PC-3 (cell line): ENCODE results near the gene CNIH3. TPM values are rescaled to one million over a fixed set of nuclear protein-coding genes. Genes with fewer than 3 reads are reported as not detected.

ENCODE experiments used
- ATAC-seq: fragments of 200-7000 bp; cut with Tn5 transposase; 2 replicates; pipeline ENCODE4 v1.9.1; 2020; ENCODE audit warnings: mild to moderate bottlenecking, moderate library complexity
- BruUV-seq: library from RNA; stranded (reverse); fragments of 400-500 nt; replicated peaks from 2 replicates; lab custom pipeline; 2021; lab: Mats Ljungman, UMichigan
- CTCF ChIA-PET: fragments of 300-600 bp; sonication (Branson Sonifier 250); formaldehyde crosslinking; loops from one replicate; lab custom pipeline; 2022; ENCODE audit warnings: antibody characterized with exemption; lab: Charles Lee
- POLR2A ChIA-PET: fragments of 300-600 bp; sonication (Branson Sonifier 250); formaldehyde crosslinking; loops from one replicate; lab custom pipeline; 2022; ENCODE audit warnings: antibody characterized with exemption; ENCODE audit not compliant: unreplicated experiment; lab: Charles Lee
- DNase-seq: peaks from one replicate; pipeline ENCODE4 v3.0.0-alpha.2; 2015
- H2AFZ ChIP-seq: fragments of 300-600 bp; sonication (generic); 2 replicates; pipeline ENCODE4 v1.6.0; 2016; ENCODE audit warnings: antibody characterized with exemption, low read length
- H3F3A ChIP-seq: fragments of 300-600 bp; sonication (generic); one replicate; pipeline ENCODE4 v1.6.0; 2017; ENCODE audit warnings: antibody characterized with exemption, low read length, control low read depth, mild to moderate bottlenecking; ENCODE audit not compliant: unreplicated experiment
- H3K27ac ChIP-seq: fragments of 300-600 bp; sonication (generic); 2 replicates; pipeline ENCODE4 v1.5.1; 2016; ENCODE audit warnings: mild to moderate bottlenecking, low read length
- H3K27me3 ChIP-seq: fragments of 300-600 bp; sonication (generic); 2 replicates; pipeline ENCODE4 v1.6.1; 2016; ENCODE audit warnings: low read length, mixed read lengths
- H3K36me3 ChIP-seq: fragments of 300-600 bp; sonication (generic); 2 replicates; pipeline ENCODE4 v1.6.1; 2016; ENCODE audit warnings: low read depth, mixed run types, low read length, mixed read lengths
- H3K4me1 ChIP-seq: fragments of 300-600 bp; sonication (generic); 2 replicates; pipeline ENCODE4 v1.5.1; 2016; ENCODE audit warnings: low read length; ENCODE audit not compliant: insufficient read depth
- H3K4me2 ChIP-seq: fragments of 300-600 bp; sonication (generic); 2 replicates; pipeline ENCODE4 v1.6.0; 2016; ENCODE audit warnings: low read length
- H3K4me3 ChIP-seq: fragments of 300-600 bp; sonication (generic); 2 replicates; pipeline ENCODE4 v1.5.1; 2016; ENCODE audit warnings: mild to moderate bottlenecking, low read length, mixed read lengths
- H3K79me2 ChIP-seq: fragments of 300-600 bp; sonication (generic); 2 replicates; pipeline ENCODE4 v1.6.1; 2017; ENCODE audit warnings: low read length, mixed read lengths
- H3K9ac ChIP-seq: fragments of 300-600 bp; sonication (generic); 2 replicates; pipeline ENCODE4 v1.6.0; 2016; ENCODE audit warnings: mild to moderate bottlenecking, low read length
- H3K9me2 ChIP-seq: fragments of 300-600 bp; sonication (generic); replicated peaks from 2 replicates; pipeline ENCODE4 v1.6.1; 2016; ENCODE audit warnings: mixed run types, low read length, mixed read lengths
- H3K9me3 ChIP-seq: fragments of 300-600 bp; sonication (generic); 2 replicates; pipeline ENCODE4 v1.6.1; 2016; ENCODE audit warnings: low read length, mixed read lengths
- H4K20me1 ChIP-seq: fragments of 300-600 bp; sonication (generic); 2 replicates; pipeline ENCODE4 v1.6.1; 2016; ENCODE audit warnings: low read length, mixed read lengths
- CTCF ChIP-seq: fragments of 300-600 bp; sonication (generic); conservative IDR thresholded peaks from 2 replicates; pipeline ENCODE4 v1.5.1; 2017; ENCODE audit warnings: antibody characterized with exemption, low read depth, mild to moderate bottlenecking, low read length
- EZH2 ChIP-seq: fragments of 300-600 bp; sonication (generic); IDR thresholded peaks from one replicate; pipeline ENCODE4 v1.6.1; 2017; ENCODE audit warnings: antibody characterized with exemption, mild to moderate bottlenecking, low read length; ENCODE audit not compliant: unreplicated experiment
- EZH2phosphoT487 ChIP-seq: fragments of 300-600 bp; sonication (generic); IDR thresholded peaks from 2 replicates; pipeline ENCODE4 v1.6.1; 2018; ENCODE audit warnings: mild to moderate bottlenecking, antibody characterized with exemption, low read length, borderline replicate concordance
- intact Hi-C: fragments of 100-400 bp; cut with micrococcal nuclease; formaldehyde crosslinking; loops from 2 replicates; pipeline ENCODE4 v1.9.0; 2023
- total RNA-seq: library from RNA; depleted of rRNA; stranded (reverse); fragments of >200 nt; gene quantifications from 2 replicates; pipeline ENCODE4 v1.2.3, GENCODE V29; 2014

CNIH3 gene
- total RNA-seq, 1 experiment from 2014 or later: 7.4 TPM

GRCh38 chr1:224666913-224667312 lies 50.8 kb downstream of the CNIH3 start:
- Histone ChIP-seq H3K9me3 (no peaks in the 10 kb centered on the region), H3K9ac (no peak overlapping the region), H3K4me2 (no peak overlapping the region), H4K20me1 (no peaks in the 10 kb centered on the region), H3K79me2 (no peaks in the 10 kb centered on the region), H3K36me3 (no peaks in the 10 kb centered on the region), H3K9me2 (no peaks in the 10 kb centered on the region; the same call in 1 of the 2 replicates), H3K4me1 (no peaks in the 10 kb centered on the region), H3K27me3 (no peaks in the 10 kb centered on the region), H3K4me3 (no peak overlapping the region), H3F3A (no peaks in the 10 kb centered on the region), H2AFZ (no peak overlapping the region), H3K27ac (no peak overlapping the region)
- intact Hi-C loops: no loop called here
- POLR2A ChIA-PET: no interaction called here
- DNase-seq (no peak), ATAC-seq (no peak)
- no TSS peak for BruUV-seq
- CTCF ChIA-PET: no interaction called here
- TF ChIP-seq CTCF: no peak
- TF ChIP-seq EZH2phosphoT487: no peak
- TF ChIP-seq EZH2: no peak

- Histone ChIP-seq H3K4me1 (no peaks in the 10 kb centered on the region), H3K4me2 (no peak overlapping the region), H4K20me1 (no peaks in the 10 kb centered on the region), H3K79me2 (no peaks in the 10 kb centered on the region), H3K36me3 (no peaks in the 10 kb centered on the region), H3K9me3 (no peaks in the 10 kb centered on the region), H3K9me2 (no peaks in the 10 kb centered on the region), H2AFZ (no peak overlapping the region), H3F3A (no peaks in the 10 kb centered on the region), H3K9ac (no peak overlapping the region), H3K27ac (no peak overlapping the region), H3K4me3 (no peak overlapping the region), H3K27me3 (no peaks in the 10 kb centered on the region)
- no peak for ATAC-seq
- BruUV-seq: no TSS peak
- no peak for DNase-seq
- ChIA-PET CTCF (no interaction called here), POLR2A (no interaction called here)
- TF ChIP-seq CTCF (no peak), EZH2 (no peak), EZH2phosphoT487 (no peak)
- intact Hi-C loops: no loop called here
These were observed 52.9 kb downstream of the CNIH3 start for GRCh38 chr1:224668984-224669383.

GRCh38 chr1:224669403-224669802 lies 53.3 kb downstream of the CNIH3 start:
- TF ChIP-seq EZH2phosphoT487: no peak
- TF ChIP-seq CTCF: no peak
- no peak for TF ChIP-seq EZH2
- intact Hi-C loops: no loop called here
- no TSS peak for BruUV-seq
- Histone ChIP-seq H3K4me1 (no peaks in the 10 kb centered on the region), H2AFZ (no peak overlapping the region), H3K36me3 (no peaks in the 10 kb centered on the region), H3K4me2 (no peak overlapping the region), H3K27ac (no peak overlapping the region), H3K27me3 (no peaks in the 10 kb centered on the region), H3K9me2 (no peaks in the 10 kb centered on the region), H3K79me2 (no peaks in the 10 kb centered on the region), H3K9me3 (no peaks in the 10 kb centered on the region), H3K4me3 (no peak overlapping the region), H4K20me1 (no peaks in the 10 kb centered on the region), H3F3A (no peaks in the 10 kb centered on the region), H3K9ac (no peak overlapping the region)
- DNase-seq: no peak
- no peak for ATAC-seq
- POLR2A ChIA-PET: interaction anchor here (0.8 kb wide), 1 partner anchor 41 kb away, joined by 4 read pairs; no protein-coding TSS in a partner anchor
- CTCF ChIA-PET: no interaction called here
